Common myeloid progenitor, CD34-positive (primary cell): Measurements from ENCODE around the gene TUBB.
"Not testable (repeated sequence)": the region's sequence is repeated elsewhere in the genome, so short reads cannot be mapped to it uniquely, and the experiment has no call there.

Source experiments
- CTCF ChIA-PET: fragments of 350-600 bp; sonication (Branson Sonifier 250); formaldehyde crosslinking; loops from one replicate; lab custom pipeline; 2021; ENCODE audit warnings: antibody characterized with exemption; lab: Charles Lee
- POLR2A ChIA-PET: fragments of 350-600 bp; sonication (Branson Sonifier 250); formaldehyde crosslinking; loops from one replicate; lab custom pipeline; 2021; ENCODE audit warnings: antibody characterized with exemption; lab: Charles Lee
- DNase-seq, 3 donors: peaks; one replicate each; pipeline versions ENCODE4 v3.0.0 to v3.0.0-alpha.2; 2013
- H3K27ac ChIP-seq, 2 experiments: 1 replicate in 1 of 2; 2 replicates in 1 of 2; pipeline ENCODE4 v1.7.0; 2013; ENCODE audit warnings: inconsistent platforms in 2 of 2, low read length in 2 of 2, mild to moderate bottlenecking in 2 of 2, low read depth in 1 of 2, moderate library complexity in 1 of 2; ENCODE audit not compliant: severe bottlenecking in 2 of 2, insufficient read depth in 1 of 2, poor library complexity in 1 of 2
- H3K27me3 ChIP-seq, 5 experiments: replicated peaks in 2 of 5; 1 replicate in 3 of 5; 2 replicates in 2 of 5; pipeline versions ENCODE4 v1.6.1 to v1.7.0; 2013; ENCODE audit warnings: low read length in 4 of 5, mild to moderate bottlenecking in 2 of 5, moderate library complexity in 2 of 5, inconsistent platforms in 1 of 5; ENCODE audit not compliant: insufficient read depth in 5 of 5, control insufficient read depth in 4 of 5
- H3K36me3 ChIP-seq, 4 experiments: 1 replicate in 2 of 4; 2 replicates in 2 of 4; pipeline versions ENCODE4 v1.6.1 to v1.7.0; 2013; ENCODE audit warnings: low read length in 3 of 4, control low read depth in 1 of 4, mild to moderate bottlenecking in 1 of 4; ENCODE audit not compliant: control insufficient read depth in 4 of 4, insufficient read depth in 4 of 4
- H3K4me1 ChIP-seq, 4 experiments: 1 replicate in 3 of 4; 2 replicates in 1 of 4; pipeline versions ENCODE4 v1.6.1 to v1.7.1; 2013; ENCODE audit warnings: low read length in 3 of 4, mild to moderate bottlenecking in 3 of 4, control low read depth in 1 of 4, inconsistent platforms in 1 of 4, moderate library complexity in 1 of 4; ENCODE audit not compliant: control insufficient read depth in 4 of 4, insufficient read depth in 4 of 4; ENCODE audit errors: control extremely low read depth in 1 of 4
- H3K4me3 ChIP-seq, 7 experiments: 1 replicate in 4 of 7; 2 replicates in 3 of 7; pipeline versions ENCODE4 v1.5.1 to v1.7.0; 2013; ENCODE audit warnings: mild to moderate bottlenecking in 7 of 7, low read length in 6 of 7, moderate library complexity in 6 of 7, inconsistent platforms in 2 of 7, low read depth in 2 of 7, control low read depth in 1 of 7; ENCODE audit not compliant: insufficient read depth in 4 of 7, control insufficient read depth in 1 of 7; ENCODE audit errors: extremely low read depth in 1 of 7
- H3K9me3 ChIP-seq, 5 experiments: 1 replicate in 4 of 5; 2 replicates in 1 of 5; pipeline versions ENCODE4 v1.6.1 to v1.7.1; 2013; ENCODE audit warnings: low read length in 4 of 5, mild to moderate bottlenecking in 2 of 5, inconsistent platforms in 1 of 5, low read depth in 1 of 5, moderate library complexity in 1 of 5; ENCODE audit not compliant: control insufficient read depth in 4 of 5, insufficient read depth in 2 of 5; ENCODE audit errors: control extremely low read depth in 1 of 5
- WGBS: methylation state at CpG from one replicate; pipeline ENCODE4 v1.1.5; 2013; ENCODE audit not compliant: insufficient coverage; 5-methylcytosine and 5-hydroxymethylcytosine counted together

Gene TUBB

DNA sequence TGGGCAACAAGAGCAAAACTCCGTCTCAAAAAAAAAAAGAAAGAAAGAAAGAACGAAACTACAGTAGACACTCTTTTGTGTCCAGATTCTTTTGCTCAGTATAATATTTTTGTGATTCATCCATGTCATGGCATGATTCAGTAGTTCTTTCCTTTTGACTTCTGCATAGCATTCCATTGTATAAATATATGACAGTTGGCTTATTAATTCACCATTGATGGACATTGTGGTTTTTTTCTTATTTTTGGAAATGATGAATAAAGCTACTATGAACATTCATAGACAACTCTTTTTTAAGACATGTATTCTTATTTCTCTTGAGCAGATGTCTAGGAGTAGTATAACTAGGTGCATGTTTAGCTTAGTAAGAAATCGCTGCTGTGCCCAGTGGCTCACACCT is 34.5 kb downstream of the TUBB start:
- no peak for DNase-seq
- peaks cover 8 to 30% (median 13%) of the 10 kb centered on the region in 4 experiments for H3K4me1 ChIP-seq
- H3K4me3 ChIP-seq, result no peak overlapping the region
- 90% methylated on average over 2 of the region's 3 CpGs for WGBS
- no peaks in the 10 kb centered on the region for H3K36me3 ChIP-seq
- ChIA-PET POLR2A (no interaction called here), CTCF (interaction anchor here (1.2 to 1.3 kb wide), 2 partner anchors 15 to 34 kb away, joined by 5 to 6 read pairs; no protein-coding TSS in a partner anchor)
- H3K27me3 ChIP-seq, result peaks cover 0 to 12% (median 0%) of the 10 kb centered on the region in 5 experiments
- H3K9me3 ChIP-seq, result no peaks in the 10 kb centered on the region
- no peak overlapping the region for H3K27ac ChIP-seq

DNA sequence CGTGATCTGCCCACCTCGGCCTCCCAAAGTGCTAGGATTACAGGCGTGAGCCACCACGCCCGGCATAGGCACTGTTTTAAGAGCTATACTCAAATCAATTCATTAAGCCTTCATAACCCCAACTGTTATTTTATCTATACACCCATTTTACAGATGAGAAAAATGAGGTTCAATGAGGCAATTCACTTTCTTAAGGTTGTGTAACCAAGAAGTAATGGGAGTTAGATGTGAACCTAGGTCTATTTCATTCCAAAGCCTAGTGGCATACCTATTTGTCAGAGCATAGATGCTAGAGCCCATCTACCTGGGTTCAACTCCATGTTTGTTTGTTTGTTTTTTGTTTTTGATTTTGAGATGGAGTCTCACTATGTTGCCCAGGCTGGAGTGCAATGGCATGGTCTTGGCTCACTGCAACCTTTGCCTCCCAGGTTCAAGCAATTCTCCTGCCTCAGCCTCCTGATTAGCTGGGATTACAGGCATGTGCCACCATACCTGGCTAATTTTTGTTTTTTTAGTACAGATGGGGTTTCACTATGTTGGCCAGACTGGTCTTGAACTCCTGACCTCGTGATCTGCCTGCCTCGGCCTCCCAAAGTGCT is 36.4 kb downstream of the TUBB start:
- H3K27me3 ChIP-seq, result peaks cover 0 to 21% (median 4%) of the 10 kb centered on the region in 5 experiments
- H3K4me1 ChIP-seq, result peaks cover 0 to 26% (median 11%) of the 10 kb centered on the region in 4 experiments
- POLR2A ChIA-PET, H3K36me3 ChIP-seq, H3K4me3 ChIP-seq, H3K9me3 ChIP-seq, H3K27ac ChIP-seq, DNase-seq: not testable (repeated sequence)
- WGBS, result 94% methylated on average over 4 of the region's 7 CpGs
- CTCF ChIA-PET, result interaction anchor here (1.6 kb wide), 1 partner anchor 65 kb away, joined by 3 read pairs; no protein-coding TSS in a partner anchor

DNA sequence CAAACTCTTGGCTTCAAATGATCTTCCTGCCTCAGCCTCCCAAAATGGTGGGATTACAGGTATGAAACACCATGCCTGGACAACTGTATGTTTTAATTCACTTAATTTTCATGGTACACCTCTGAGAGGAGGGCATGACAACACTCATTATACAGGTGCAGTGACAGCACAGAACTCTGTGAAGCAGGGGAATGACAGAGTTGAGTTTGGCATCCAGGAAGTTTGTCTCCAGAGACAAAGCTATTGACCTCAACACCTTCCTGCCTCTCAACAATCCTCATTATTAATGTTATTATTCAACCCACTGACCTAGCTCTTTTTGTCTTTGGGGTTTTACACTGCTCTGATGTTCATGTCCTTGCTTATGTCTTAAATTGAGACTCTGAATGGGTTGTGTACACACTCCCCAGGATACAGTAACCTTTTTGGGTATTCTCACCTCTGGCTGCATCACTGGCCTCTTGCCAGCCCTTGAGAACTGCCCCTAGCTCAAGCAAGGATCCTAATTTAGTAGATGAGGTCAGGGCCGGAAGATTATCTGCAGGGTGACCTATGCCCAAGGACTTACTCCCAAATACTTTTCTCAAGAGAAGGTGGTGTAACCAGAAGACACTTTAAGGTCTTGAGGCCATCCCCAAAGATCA is 37.2 kb downstream of the TUBB start:
- POLR2A ChIA-PET, result interaction anchor here (0.6 kb wide), 1 partner anchor 87 kb away, joined by 3 read pairs; no protein-coding TSS in a partner anchor
- DNase-seq, result no peak
- Histone ChIP-seq H3K36me3 (no peaks in the 10 kb centered on the region), H3K27me3 (peaks cover 0 to 22% (median 4%) of the 10 kb centered on the region in 5 experiments), H3K9me3 (no peaks in the 10 kb centered on the region), H3K4me1 (peaks cover 0 to 17% (median 4%) of the 10 kb centered on the region in 4 experiments), H3K4me3 (no peak overlapping the region), H3K27ac (no peak overlapping the region)
- WGBS, result 100% methylated on average over 1 of the region's 1 CpG
- CTCF ChIA-PET, result interaction anchor here (1.3 to 1.6 kb wide), 2 partner anchors 10 to 64 kb away, joined by 3 read pairs; no protein-coding TSS in a partner anchor

DNA sequence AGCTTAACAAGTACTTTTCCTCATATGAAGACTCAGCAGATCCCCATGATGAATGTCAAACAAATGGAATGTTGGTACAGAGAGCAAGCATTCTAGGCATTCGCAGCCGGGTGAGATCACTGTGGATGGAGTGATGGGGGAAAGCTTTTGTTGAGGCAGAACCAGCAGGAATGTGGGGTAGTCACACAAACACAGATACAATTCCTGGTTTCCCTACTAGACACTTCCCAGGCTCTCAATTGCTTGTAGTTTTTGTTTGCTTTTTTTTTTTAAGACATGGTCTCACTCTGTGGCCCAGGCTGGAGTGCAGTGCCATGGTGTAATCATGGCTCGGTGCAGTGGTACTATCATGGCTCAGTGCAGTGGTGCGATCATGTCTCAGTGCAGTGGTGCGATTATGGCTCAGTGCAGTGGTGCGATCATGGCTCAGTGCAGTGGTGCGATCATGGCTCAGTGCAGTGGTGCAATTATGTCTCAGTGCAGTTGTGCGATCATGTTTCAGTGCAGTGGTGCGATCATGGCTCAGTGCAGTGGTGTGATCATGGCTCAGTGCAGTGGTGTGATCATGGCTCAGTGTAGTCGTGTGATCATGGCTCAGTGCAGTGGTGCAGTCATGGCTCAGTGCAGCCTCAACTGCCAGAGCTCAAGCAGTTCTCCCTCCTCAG is 39.6 kb downstream of the TUBB start:
- 99% methylated on average over 8 of the region's 10 CpGs for WGBS
- Histone ChIP-seq H3K36me3 (no peaks in the 10 kb centered on the region), H3K4me3 (no peak overlapping the region), H3K4me1 (peaks cover 0 to 22% (median 7%) of the 10 kb centered on the region in 4 experiments), H3K27ac (no peak overlapping the region), H3K9me3 (no peaks in the 10 kb centered on the region), H3K27me3 (peaks cover 0 to 37% (median 4%) of the 10 kb centered on the region in 5 experiments)
- no peak for DNase-seq
- POLR2A ChIA-PET, result no interaction called here
- CTCF ChIA-PET, result interaction anchor here (1.0 to 1.9 kb wide), 5 partner anchors 10 to 68 kb away, joined by 3 to 4 read pairs (median 3); partner anchors contain the start of gene IER3

DNA sequence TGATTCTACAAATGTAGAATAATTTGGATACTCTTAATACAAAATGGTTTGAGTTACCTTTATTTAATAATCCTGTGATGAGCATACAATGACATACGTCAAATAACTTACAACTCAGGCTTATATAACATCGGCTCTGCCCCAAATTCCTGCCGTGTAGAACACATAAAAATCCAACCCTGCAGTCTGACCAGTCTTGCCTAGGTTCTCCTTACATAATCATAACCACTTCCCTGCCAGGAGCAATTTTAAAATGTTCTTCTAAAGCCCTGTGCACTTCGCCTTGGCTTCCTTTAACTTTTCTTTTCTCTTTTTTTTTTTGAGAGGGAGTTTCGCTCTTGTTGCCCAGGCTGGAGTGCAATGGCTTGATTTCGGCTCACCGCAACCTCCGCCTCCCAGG is 40.4 kb downstream of the TUBB start:
- 50% methylated on average over 4 of the region's 8 CpGs for WGBS
- ChIA-PET POLR2A (interaction anchor here (1.1 kb wide), 1 partner anchor 8 kb away, joined by 4 read pairs; no protein-coding TSS in a partner anchor), CTCF (interaction anchor here (0.7 to 1.9 kb wide), 3 partner anchors 8 to 28 kb away, joined by 3 to 6 read pairs (median 4); partner anchors contain the start of gene IER3)
- H3K4me3 ChIP-seq, result no peak overlapping the region
- H3K9me3 ChIP-seq, result no peaks in the 10 kb centered on the region
- H3K36me3 ChIP-seq, result no peaks in the 10 kb centered on the region
- peaks cover 0 to 37% (median 4%) of the 10 kb centered on the region in 5 experiments for H3K27me3 ChIP-seq
- peaks cover 0 to 22% (median 7%) of the 10 kb centered on the region in 4 experiments for H3K4me1 ChIP-seq
- no peak for DNase-seq
- no peak overlapping the region for H3K27ac ChIP-seq

DNA sequence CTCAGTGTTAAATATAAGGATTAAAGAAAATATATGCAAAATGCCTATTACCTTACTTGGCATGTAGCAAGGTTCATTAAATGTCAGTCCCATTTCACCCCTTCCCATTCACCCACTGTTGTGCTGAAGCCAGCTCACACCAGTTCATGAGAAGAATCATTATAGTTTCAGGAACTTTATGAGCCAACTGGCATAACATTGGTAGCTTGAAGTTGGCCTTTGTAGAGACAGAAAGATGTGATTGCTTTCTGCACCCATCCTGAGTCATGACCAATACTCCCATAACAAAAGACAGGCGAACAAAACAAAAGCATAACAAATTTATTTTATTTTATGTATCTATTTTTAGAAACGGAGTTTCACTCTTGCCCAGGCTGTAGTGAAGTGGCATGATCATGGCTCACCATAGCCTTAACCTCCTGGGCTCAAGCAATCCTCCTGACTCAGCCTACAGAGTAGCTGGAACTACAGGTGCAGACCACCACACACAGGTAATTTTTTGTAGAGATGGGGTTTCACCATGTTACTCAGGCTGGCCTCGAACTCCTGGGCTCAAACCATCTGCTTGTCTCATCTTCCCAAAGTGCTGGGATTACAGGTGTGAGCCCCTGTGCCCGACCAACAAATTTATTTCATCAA is 41.8 kb downstream of the TUBB start:
- ChIA-PET POLR2A (no interaction called here), CTCF (interaction anchor here (1.2 to 1.4 kb wide), 2 partner anchors 8 to 20 kb away, joined by 3 to 5 read pairs; no protein-coding TSS in a partner anchor)
- Histone ChIP-seq H3K4me1 (peaks cover 0 to 22% (median 7%) of the 10 kb centered on the region in 4 experiments), H3K9me3 (no peaks in the 10 kb centered on the region), H3K27ac (no peak overlapping the region), H3K27me3 (peaks cover 0 to 36% (median 4%) of the 10 kb centered on the region in 5 experiments), H3K36me3 (no peaks in the 10 kb centered on the region), H3K4me3 (no peak overlapping the region)
- WGBS, result 100% methylated on average over 2 of the region's 4 CpGs
- DNase-seq, result no peak
